H1 (cell line): ENCODE data around the gene AMPD3.

ENCODE experiments used
- EP300 ChIP-seq, 2 experiments: IDR thresholded peaks; 1 replicate in 1 of 2; 2 replicates in 1 of 2; pipeline ENCODE4 v1.6.1; 2011 to 2012; ENCODE audit warnings: low read depth in 2 of 2, low read length in 2 of 2, mild to moderate bottlenecking in 2 of 2, borderline replicate concordance in 1 of 2, inconsistent platforms in 1 of 2, moderate library complexity in 1 of 2
- NRF1 ChIP-seq: IDR thresholded peaks from 2 replicates; pipeline ENCODE4 v1.6.1; 2011; ENCODE audit warnings: mild to moderate bottlenecking, low read depth, low read length, improper control_type of control experiment
- POLR2AphosphoS5 ChIP-seq: IDR thresholded peaks from 2 replicates; pipeline ENCODE4 v1.6.1; 2011; ENCODE audit warnings: low read depth, low read length
- TF ChIP-seq, protein P1 (sequence below): IDR thresholded peaks from 2 replicates; pipeline ENCODE4 v1.6.1; 2012; ENCODE audit warnings: inconsistent platforms
- TF ChIP-seq, protein P2 (sequence below), 3 experiments: IDR thresholded peaks; 1 replicate in 2 of 3; 2 replicates in 1 of 3; pipeline versions ENCODE4 v1.5.1 to v1.6.1; 2011; ENCODE audit warnings: low read length in 3 of 3, mild to moderate bottlenecking in 3 of 3, inconsistent platforms in 2 of 3, low read depth in 1 of 3, moderate library complexity in 1 of 3; ENCODE audit not compliant: insufficient read depth in 1 of 3; ENCODE audit errors: control extremely low read depth in 1 of 3

DNA sequence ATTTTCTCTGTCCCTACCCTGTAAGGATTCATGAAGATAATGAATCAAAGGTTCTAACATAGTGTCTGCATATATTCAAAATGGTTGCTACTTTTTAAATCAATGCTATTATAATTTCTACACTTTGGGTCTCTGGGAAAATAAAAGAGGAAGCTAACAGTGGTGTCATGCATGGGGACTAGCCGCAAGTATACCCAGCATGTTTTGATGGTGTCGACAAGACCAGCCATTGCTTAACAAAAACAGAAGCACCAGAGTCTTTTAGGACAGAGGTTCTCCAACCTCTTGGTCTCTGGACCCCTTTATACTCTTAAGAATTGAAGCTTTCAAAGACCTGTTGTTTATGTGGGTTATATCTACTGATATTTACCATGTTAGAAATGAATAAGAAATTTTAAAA is 48.2 kb downstream of the AMPD3 start:
- TF ChIP-seq, protein P1, sequence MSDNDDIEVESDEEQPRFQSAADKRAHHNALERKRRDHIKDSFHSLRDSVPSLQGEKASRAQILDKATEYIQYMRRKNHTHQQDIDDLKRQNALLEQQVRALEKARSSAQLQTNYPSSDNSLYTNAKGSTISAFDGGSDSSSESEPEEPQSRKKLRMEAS = no peak
- TF ChIP-seq, protein P2, sequence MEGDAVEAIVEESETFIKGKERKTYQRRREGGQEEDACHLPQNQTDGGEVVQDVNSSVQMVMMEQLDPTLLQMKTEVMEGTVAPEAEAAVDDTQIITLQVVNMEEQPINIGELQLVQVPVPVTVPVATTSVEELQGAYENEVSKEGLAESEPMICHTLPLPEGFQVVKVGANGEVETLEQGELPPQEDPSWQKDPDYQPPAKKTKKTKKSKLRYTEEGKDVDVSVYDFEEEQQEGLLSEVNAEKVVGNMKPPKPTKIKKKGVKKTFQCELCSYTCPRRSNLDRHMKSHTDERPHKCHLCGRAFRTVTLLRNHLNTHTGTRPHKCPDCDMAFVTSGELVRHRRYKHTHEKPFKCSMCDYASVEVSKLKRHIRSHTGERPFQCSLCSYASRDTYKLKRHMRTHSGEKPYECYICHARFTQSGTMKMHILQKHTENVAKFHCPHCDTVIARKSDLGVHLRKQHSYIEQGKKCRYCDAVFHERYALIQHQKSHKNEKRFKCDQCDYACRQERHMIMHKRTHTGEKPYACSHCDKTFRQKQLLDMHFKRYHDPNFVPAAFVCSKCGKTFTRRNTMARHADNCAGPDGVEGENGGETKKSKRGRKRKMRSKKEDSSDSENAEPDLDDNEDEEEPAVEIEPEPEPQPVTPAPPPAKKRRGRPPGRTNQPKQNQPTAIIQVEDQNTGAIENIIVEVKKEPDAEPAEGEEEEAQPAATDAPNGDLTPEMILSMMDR (IDR thresholded peaks at IDR 0.05; ENCODE audit: control extremely low read depth in 1 of 3, insufficient read depth in 1 of 3, low read depth in 1 of 3, low read length in 3 of 3) = no peak
- TF ChIP-seq POLR2AphosphoS5 (no peak), NRF1 (no peak), EP300 (IDR thresholded peaks at IDR 0.05; ENCODE audit: borderline replicate concordance in 1 of 2, low read depth in 2 of 2, low read length in 2 of 2) (no peak)
